ENCODE results near the gene PDE6H. TPM values are rescaled to one million over a fixed set of nuclear protein-coding genes. Genes with fewer than 3 reads are reported as not detected.

Gene PDE6H
- total RNA-seq, 1 donor from 2014 or later: not detected

GRCh38 chr12:14993537-14994266 is 20.9 kb downstream of the PDE6H start:
- intact Hi-C loops (cut with DNase I): loop anchor here (10.0 kb wide), 1 partner anchor 369 kb away; no protein-coding TSS in a partner anchor
- no peak for ATAC-seq
- DNase-seq (ENCODE audit: missing footprints): no peak

GRCh38 chr12:14994610-14995009 is 21.8 kb downstream of the PDE6H start:
- DNase-seq (ENCODE audit: missing footprints) (no peak), ATAC-seq (no peak)
- intact Hi-C loops (cut with DNase I): loop anchor here (1.0 to 10.0 kb wide), 4 partner anchors 149 to 370 kb away; partner anchors contain the start of gene RERG

- intact Hi-C loops (cut with DNase I): loop anchor here (1.0 to 10.0 kb wide), 4 partner anchors 151 to 371 kb away; partner anchors contain the start of gene RERG
- ATAC-seq: peak; percentile 42
- DNase-seq (ENCODE audit: missing footprints): no peak
Measured at GRCh38 chr12:14995583-14996425, 23.0 kb downstream of the PDE6H start.

DNA sequence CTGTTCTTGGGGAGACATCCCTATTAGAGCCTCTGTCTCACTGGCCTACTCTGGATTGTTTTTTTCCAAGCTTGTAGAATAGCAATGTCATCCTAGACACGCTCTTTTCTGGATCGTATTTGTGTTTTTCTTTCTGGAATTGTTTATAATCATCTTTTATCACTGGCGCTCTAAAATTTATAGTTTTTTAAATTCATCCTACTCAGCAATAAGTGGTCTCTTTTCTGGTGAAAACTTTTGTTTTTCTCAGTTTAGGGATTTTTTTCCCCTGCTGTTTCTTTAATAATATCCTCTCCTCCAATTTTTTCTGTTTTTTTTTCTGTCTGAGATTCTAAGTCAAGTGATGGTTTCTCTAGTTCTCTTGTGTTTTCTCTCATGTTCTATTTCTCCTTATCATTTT is 25.2 kb downstream of the PDE6H start:
- intact Hi-C loops (cut with DNase I): loop anchor here (5.0 to 10.0 kb wide), 3 partner anchors 224 to 373 kb away; partner anchors contain the start of gene RERG
- ATAC-seq (no peak), DNase-seq (ENCODE audit: missing footprints) (no peak)

DNA sequence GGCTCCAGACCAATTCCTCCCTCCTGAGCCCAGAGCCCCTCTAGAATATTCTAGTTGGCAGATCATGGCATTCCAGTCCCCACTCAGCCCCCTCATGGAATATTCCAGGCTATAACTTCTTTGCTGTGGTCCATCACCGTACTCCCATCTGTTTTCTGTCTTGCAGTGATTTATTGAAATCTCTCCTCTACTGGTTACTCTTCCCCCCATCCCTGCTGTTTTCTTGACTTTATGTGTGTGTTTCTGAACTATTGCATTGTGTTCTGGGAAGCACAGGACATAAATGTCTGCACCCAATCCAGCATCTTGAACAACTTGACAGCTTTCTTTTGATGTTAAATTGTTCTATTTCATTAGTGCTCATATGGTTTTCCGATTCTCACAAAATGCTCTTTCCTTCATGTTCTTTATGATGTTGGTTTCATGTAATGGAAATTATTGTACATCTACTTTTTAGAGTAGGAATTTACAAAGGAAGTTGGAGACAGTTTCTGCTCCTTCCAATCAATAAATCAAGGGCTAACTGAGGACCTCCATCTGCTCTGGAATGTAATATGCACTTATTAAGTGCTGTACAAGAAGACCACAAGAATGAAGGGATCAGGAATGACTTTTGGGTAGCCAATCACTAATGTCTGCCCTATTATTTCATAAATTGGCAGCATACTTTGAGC is 26.3 kb downstream of the PDE6H start:
- ATAC-seq (no peak), DNase-seq (ENCODE audit: missing footprints) (no peak)
- intact Hi-C loops (cut with DNase I): loop anchor here (5.0 to 10.0 kb wide), 3 partner anchors 223 to 374 kb away; partner anchors contain the start of gene RERG

DNA sequence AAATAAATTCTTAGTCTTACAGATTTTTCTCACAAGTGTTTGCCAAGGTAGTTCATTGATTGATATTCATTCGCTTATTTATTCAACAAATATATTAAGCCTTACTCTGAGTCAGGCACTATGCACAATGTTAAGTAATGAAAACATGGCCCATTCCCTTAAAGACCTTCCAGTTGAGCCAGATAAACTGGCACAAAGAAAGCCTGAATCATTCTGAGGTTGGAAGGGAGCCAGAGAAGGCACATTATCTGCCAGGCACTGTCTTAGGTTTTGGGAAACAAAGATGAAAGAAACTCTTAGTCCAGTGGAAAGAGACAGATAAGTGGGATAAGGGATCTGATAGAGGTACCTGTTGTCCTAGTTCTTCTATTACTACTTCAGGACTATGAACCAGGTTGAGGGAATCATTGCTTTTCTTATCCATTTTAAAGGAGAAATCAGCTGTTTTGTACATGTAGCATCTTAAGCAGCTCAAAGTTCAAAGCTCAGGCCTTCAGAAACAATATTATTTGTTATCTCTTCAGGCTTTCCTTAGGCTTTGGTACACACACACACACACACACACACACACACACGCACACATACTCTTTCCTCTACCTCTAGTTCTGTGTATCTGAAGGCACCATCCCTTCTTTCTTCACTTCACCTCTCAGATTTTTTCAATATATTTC is 27.0 kb downstream of the PDE6H start:
- intact Hi-C loops (cut with DNase I): loop anchor here (5.0 to 10.0 kb wide), 3 partner anchors 222 to 375 kb away; partner anchors contain the start of gene RERG
- ATAC-seq: no peak
- no peak for DNase-seq (ENCODE audit: missing footprints)

DNA sequence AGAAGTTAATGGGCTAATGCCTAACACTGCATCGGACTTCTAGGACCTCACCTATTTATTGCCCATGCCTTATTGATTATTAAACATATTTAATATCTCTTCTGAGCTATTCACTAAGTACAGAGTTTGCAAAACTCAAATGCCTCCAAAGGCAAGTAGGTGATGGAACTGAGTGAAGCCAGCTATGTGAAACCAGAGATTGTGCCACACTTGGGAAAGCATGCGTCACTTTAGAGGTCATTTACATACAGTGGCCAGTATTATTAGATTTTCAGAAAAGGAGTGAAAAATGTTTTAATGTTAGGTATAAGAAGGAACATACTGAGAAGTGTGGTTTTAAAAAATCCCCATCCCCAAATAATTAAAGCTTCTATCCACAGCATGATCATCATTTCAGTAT is 27.7 kb downstream of the PDE6H start:
- no peak for ATAC-seq
- DNase-seq (ENCODE audit: missing footprints): no peak
- intact Hi-C loops (cut with DNase I): no loop called here

GRCh38 chr12:15001733-15002382 is 29.0 kb downstream of the PDE6H start:
- intact Hi-C loops (cut with DNase I): no loop called here
- DNase-seq (ENCODE audit: missing footprints): peak; percentile 64
- peak; percentile 86 for ATAC-seq

- intact Hi-C loops (cut with DNase I): no loop called here
- no peak for ATAC-seq
- DNase-seq (ENCODE audit: missing footprints): no peak
Measured at GRCh38 chr12:15004421-15004820, 31.6 kb downstream of the PDE6H start.

GRCh38 chr12:15005064-15005463 is 32.2 kb downstream of the PDE6H start:
- DNase-seq (ENCODE audit: missing footprints) (no peak), ATAC-seq (no peak)
- intact Hi-C loops (cut with DNase I): no loop called here

- intact Hi-C loops (cut with DNase I): no loop called here
- DNase-seq (ENCODE audit: missing footprints) (no peak), ATAC-seq (no peak)
Measured at GRCh38 chr12:15007551-15007950, 34.7 kb downstream of the PDE6H start.

- intact Hi-C loops (cut with DNase I): no loop called here
- no peak for ATAC-seq
- DNase-seq (ENCODE audit: missing footprints): no peak
Measured at GRCh38 chr12:15011162-15011561, 38.3 kb downstream of the PDE6H start.

DNA sequence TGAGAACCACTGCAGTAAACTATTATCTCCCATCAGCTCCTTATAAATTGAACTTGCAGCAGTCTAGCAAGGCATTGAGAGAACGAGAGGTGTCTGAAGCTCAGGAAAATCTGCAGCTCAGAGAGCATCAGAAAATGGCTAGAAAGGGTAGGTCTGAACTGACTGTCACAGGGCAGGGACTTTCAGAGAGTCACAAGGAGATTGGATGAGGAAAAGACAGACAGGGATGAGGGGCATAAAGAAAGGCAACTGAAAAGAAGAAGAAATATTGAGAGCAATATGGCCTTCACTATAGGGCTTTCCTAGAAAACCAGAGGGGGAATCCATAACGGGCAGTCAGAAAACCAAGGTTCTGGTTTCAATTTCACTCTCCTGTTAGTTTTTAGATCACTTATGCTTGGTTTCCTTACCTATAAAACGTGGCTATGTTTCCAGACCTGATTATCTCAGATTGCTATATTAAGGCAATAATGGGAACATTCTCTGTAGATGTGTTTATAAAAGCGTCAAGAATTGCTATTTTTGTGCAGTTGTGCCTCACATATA is 40.9 kb downstream of the PDE6H start:
- intact Hi-C loops (cut with DNase I): no loop called here
- DNase-seq (ENCODE audit: missing footprints) (no peak), ATAC-seq (no peak)

GRCh38 chr12:15014708-15015107 is 41.9 kb downstream of the PDE6H start:
- intact Hi-C loops (cut with DNase I): no loop called here
- no peak for DNase-seq (ENCODE audit: missing footprints)
- no peak for ATAC-seq

DNA sequence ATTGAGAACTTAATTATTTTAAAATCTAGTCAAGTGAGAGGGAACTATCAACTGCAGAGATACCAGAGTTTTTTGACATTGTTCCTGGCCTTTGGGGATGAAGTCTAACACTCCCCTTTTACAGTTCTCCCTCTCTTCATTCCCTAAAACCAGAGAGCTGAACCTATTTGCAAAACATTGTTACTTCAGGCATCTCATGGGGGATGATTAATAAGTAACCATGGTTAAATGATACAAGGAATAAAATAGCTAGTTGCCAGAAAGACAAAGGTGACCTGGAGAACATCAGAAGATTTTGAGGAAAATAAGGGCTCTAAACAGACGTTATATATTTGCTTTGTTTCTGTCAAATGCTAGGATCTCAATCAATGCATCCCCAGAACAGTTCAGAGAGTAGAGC is 42.3 kb downstream of the PDE6H start:
- no peak for ATAC-seq
- DNase-seq (ENCODE audit: missing footprints): no peak
- intact Hi-C loops (cut with DNase I): no loop called here

DNA sequence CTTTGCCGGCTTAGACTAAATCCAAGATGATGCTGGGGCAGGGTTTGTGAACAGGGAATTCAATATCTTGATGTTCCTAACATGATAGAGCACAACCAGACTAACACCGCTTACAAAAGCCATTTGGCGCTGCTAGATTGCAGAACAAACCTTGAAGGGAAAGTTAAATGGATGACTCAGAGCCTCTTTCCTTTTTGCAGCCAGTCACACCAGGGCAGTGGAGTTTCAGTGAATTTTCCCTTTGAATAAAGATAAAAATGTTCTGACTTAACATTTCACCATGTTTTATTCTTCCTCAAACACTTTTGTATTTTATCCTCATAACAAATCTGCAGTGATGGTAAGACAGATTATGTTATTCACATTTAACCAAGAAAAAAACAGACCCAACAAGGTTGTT is 47.3 kb downstream of the PDE6H start:
- intact Hi-C loops (cut with DNase I): no loop called here
- DNase-seq (ENCODE audit: missing footprints): no peak
- no peak for ATAC-seq

Measured in Right ventricle myocardium inferior (tissue), 1 donor.